ENCODE data around the gene TXNDC5. TPM values are rescaled to one million over a fixed set of nuclear protein-coding genes. Genes with fewer than 3 reads are reported as not detected.

Gene TXNDC5
- total RNA-seq, 2 experiments from 2014 or later: 312 to 319 TPM

DNA sequence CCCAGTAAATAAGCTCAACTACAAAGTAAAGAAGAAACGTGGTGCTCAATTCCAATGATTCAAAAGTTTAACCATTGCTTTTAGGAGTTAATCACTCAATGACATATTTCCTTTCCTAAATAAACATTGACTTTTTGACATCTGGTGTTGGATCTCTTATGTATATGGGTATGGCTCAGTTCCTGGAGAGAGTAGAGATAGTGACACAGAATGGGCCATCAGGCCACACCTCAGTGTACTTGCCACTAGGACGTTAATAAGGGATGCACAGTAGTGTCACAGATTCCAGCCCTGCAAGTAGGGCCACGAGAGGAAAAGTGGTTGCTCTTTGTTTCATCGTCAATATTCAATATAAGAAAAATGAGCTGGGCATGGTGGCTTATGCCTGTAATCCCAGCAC is 48.9 kb upstream of the TXNDC5 start:
- H3K9me2 ChIP-seq (ENCODE audit: insufficient read depth, low read length): no peaks in the 10 kb centered on the region
- no peaks in the 10 kb centered on the region; the same call in 1 of the 2 replicates for H3K9me3 ChIP-seq (ENCODE audit: low read length)
- BruUV-seq (replicated peaks): no TSS peak
- no peak for TF ChIP-seq CTCF (conservative IDR thresholded peaks at IDR 0.05; ENCODE audit: low read length)
- TF ChIP-seq EZH2phosphoT487 (IDR thresholded peaks at IDR 0.05; ENCODE audit: borderline replicate concordance, low read depth, low read length): no peak
- intact Hi-C loops (cut with micrococcal nuclease; ENCODE audit: unreplicated experiment): no loop called here
- H3K27ac ChIP-seq (ENCODE audit: low read depth, low read length, poor library complexity, severe bottlenecking): no peak overlapping the region
- H3K4me3 ChIP-seq (ENCODE audit: low read depth, low read length, poor library complexity, severe bottlenecking): no peak overlapping the region
- H3K36me3 ChIP-seq (ENCODE audit: insufficient read depth, low read length): no peaks in the 10 kb centered on the region; the same call in 1 of the 2 replicates
- CTCF ChIA-PET (ENCODE audit: unreplicated experiment): interaction anchor here (0.6 to 1.9 kb wide), 2 partner anchors 8 to 42 kb away, joined by 4 to 5 read pairs; no protein-coding TSS in a partner anchor
- H4K20me1 ChIP-seq (ENCODE audit: insufficient read depth, low read length): no peaks in the 10 kb centered on the region
- H3K79me2 ChIP-seq (ENCODE audit: insufficient read depth, low read depth, low read length): no peaks in the 10 kb centered on the region
- DNase-seq (ENCODE audit: low spot score): no peak
- H2AFZ ChIP-seq (ENCODE audit: low read length): no peak overlapping the region
- no peak overlapping the region for H3K4me2 ChIP-seq (ENCODE audit: low read length)
- H3K4me1 ChIP-seq (ENCODE audit: insufficient read depth, low read length, poor library complexity, severe bottlenecking): peaks cover 25% of the 10 kb centered on the region
- POLR2A ChIA-PET: interaction anchor here (1.1 to 6.1 kb wide), 9 partner anchors 8 to 240 kb away, joined by 3 to 55 read pairs (median 5); no protein-coding TSS in a partner anchor

GRCh38 chr6:7958464-7958863 is 47.9 kb upstream of the TXNDC5 start:
- no peaks in the 10 kb centered on the region; the same call in 1 of the 2 replicates for H3K36me3 ChIP-seq (ENCODE audit: insufficient read depth, low read length)
- H2AFZ ChIP-seq (ENCODE audit: low read length): no peak overlapping the region
- DNase-seq (ENCODE audit: low spot score): no peak
- H3K27ac ChIP-seq (ENCODE audit: low read depth, low read length, poor library complexity, severe bottlenecking): no peak overlapping the region
- peaks cover 16% of the 10 kb centered on the region for H3K4me1 ChIP-seq (ENCODE audit: insufficient read depth, low read length, poor library complexity, severe bottlenecking)
- no peaks in the 10 kb centered on the region for H3K9me3 ChIP-seq (ENCODE audit: low read length)
- no peak overlapping the region for H3K4me2 ChIP-seq (ENCODE audit: low read length)
- no peaks in the 10 kb centered on the region for H3K9me2 ChIP-seq (ENCODE audit: insufficient read depth, low read length)
- intact Hi-C loops (cut with micrococcal nuclease; ENCODE audit: unreplicated experiment): no loop called here
- no TSS peak for BruUV-seq (replicated peaks)
- no peak for TF ChIP-seq EZH2phosphoT487 (IDR thresholded peaks at IDR 0.05; ENCODE audit: borderline replicate concordance, low read depth, low read length)
- TF ChIP-seq CTCF (conservative IDR thresholded peaks at IDR 0.05; ENCODE audit: low read length): no peak
- no peaks in the 10 kb centered on the region for H4K20me1 ChIP-seq (ENCODE audit: insufficient read depth, low read length)
- H3K79me2 ChIP-seq (ENCODE audit: insufficient read depth, low read depth, low read length): no peaks in the 10 kb centered on the region
- no peak overlapping the region for H3K4me3 ChIP-seq (ENCODE audit: low read depth, low read length, poor library complexity, severe bottlenecking)
- CTCF ChIA-PET (ENCODE audit: unreplicated experiment): interaction anchor here (1.9 kb wide), 1 partner anchor 41 kb away, joined by 5 read pairs; no protein-coding TSS in a partner anchor
- POLR2A ChIA-PET: interaction anchor here (0.6 to 3.2 kb wide), 6 partner anchors 9 to 761 kb away, joined by 3 to 18 read pairs (median 4); no protein-coding TSS in a partner anchor

- Histone ChIP-seq H3K36me3 (ENCODE audit: insufficient read depth, low read length) (no peaks in the 10 kb centered on the region; the same call in 1 of the 2 replicates), H2AFZ (ENCODE audit: low read length) (no peak overlapping the region), H3K79me2 (ENCODE audit: insufficient read depth, low read depth, low read length) (no peaks in the 10 kb centered on the region), H3K9me2 (ENCODE audit: insufficient read depth, low read length) (no peaks in the 10 kb centered on the region), H3K27ac (ENCODE audit: low read depth, low read length, poor library complexity, severe bottlenecking) (no peak overlapping the region), H3K9me3 (ENCODE audit: low read length) (no peaks in the 10 kb centered on the region), H3K4me1 (ENCODE audit: insufficient read depth, low read length, poor library complexity, severe bottlenecking) (peaks cover 3% of the 10 kb centered on the region), H3K4me2 (ENCODE audit: low read length) (no peak overlapping the region), H3K4me3 (ENCODE audit: low read depth, low read length, poor library complexity, severe bottlenecking) (no peak overlapping the region), H4K20me1 (ENCODE audit: insufficient read depth, low read length) (no peaks in the 10 kb centered on the region)
- BruUV-seq (replicated peaks): no TSS peak
- CTCF ChIA-PET (ENCODE audit: unreplicated experiment): interaction anchor here (1.1 kb wide), 1 partner anchor 39 kb away, joined by 4 read pairs; no protein-coding TSS in a partner anchor
- POLR2A ChIA-PET: interaction anchor here (0.5 to 1.6 kb wide), 7 partner anchors 16 to 580 kb away, joined by 3 to 11 read pairs (median 3); no protein-coding TSS in a partner anchor
- TF ChIP-seq EZH2phosphoT487 (IDR thresholded peaks at IDR 0.05; ENCODE audit: borderline replicate concordance, low read depth, low read length) (no peak), CTCF (conservative IDR thresholded peaks at IDR 0.05; ENCODE audit: low read length) (no peak)
- intact Hi-C loops (cut with micrococcal nuclease; ENCODE audit: unreplicated experiment): no loop called here
- no peak for DNase-seq (ENCODE audit: low spot score)
These were observed 45.7 kb upstream of the TXNDC5 start for GRCh38 chr6:7956257-7956656.

Data from OCI-LY7 (cell line).